ENCODE measurements around the gene ASTN2.

- no peak for TF ChIP-seq CTCF (IDR thresholded peaks at IDR 0.05; ENCODE audit: poor library complexity, severe bottlenecking)
- no peak for TF ChIP-seq TAF1 (IDR thresholded peaks at IDR 0.05; ENCODE audit: low read depth)
Measured at GRCh38 chr9:116479056-116479544, 935.8 kb downstream of the ASTN2 start.
